Neural progenitor cell (in vitro differentiated cells): ENCODE measurements around the gene CAPN10.

Experiments used
- EZH2 ChIP-seq: fragments of 200-600 bp; sonication (generic); IDR thresholded peaks from 2 replicates; pipeline ENCODE4 v1.6.1; 2017; ENCODE audit warnings: antibody characterized with exemption, mild to moderate bottlenecking, moderate library complexity
- TF ChIP-seq, protein P1 (sequence below): fragments of 200-600 bp; sonication (generic); IDR thresholded peaks from 2 replicates; pipeline ENCODE4 v1.5.1; 2017; ENCODE audit warnings: antibody characterized with exemption, mild to moderate bottlenecking

DNA sequence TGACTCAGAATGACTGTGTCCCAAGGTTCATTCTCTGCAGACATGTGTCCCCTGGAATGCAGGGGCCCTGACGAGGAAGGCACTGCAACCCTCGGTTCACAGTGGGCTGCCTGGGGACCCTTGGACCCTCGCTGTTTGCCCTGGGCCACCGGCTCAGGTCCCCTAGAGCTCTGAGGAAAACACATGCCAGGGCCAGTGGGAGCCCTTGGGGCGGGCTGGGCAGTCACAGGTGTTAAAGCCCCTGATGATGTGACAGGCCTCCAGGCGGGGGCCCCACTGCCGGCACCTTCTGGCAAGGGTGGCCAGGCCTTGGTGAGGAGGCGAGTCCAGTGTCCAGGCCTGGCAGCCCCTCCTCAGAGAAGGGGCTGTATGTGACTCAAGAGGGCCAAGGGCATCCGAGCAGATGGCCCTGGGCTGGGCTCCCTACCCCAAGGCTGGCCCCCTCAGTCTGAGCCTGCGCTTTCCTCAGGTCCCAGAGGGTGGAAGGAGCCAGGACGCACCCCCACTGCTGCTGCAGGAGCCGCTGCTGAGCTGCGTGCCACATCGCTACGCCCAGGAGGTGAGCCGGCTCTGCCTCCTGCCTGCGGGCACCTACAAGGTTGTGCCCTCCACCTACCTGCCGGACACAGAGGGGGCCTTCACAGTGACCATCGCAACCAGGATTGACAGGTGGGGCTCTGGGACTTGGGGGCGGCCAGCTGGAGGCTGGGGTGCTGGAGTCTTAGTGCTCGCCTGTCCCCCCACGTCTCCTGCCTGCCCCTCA is 11.1 kb downstream of the CAPN10 start:
- TF ChIP-seq, protein P1, sequence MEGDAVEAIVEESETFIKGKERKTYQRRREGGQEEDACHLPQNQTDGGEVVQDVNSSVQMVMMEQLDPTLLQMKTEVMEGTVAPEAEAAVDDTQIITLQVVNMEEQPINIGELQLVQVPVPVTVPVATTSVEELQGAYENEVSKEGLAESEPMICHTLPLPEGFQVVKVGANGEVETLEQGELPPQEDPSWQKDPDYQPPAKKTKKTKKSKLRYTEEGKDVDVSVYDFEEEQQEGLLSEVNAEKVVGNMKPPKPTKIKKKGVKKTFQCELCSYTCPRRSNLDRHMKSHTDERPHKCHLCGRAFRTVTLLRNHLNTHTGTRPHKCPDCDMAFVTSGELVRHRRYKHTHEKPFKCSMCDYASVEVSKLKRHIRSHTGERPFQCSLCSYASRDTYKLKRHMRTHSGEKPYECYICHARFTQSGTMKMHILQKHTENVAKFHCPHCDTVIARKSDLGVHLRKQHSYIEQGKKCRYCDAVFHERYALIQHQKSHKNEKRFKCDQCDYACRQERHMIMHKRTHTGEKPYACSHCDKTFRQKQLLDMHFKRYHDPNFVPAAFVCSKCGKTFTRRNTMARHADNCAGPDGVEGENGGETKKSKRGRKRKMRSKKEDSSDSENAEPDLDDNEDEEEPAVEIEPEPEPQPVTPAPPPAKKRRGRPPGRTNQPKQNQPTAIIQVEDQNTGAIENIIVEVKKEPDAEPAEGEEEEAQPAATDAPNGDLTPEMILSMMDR: no peak
- TF ChIP-seq EZH2: no peak
